Measurements from ENCODE around the gene TRIM59. TPM values are rescaled to one million over a fixed set of nuclear protein-coding genes. Genes with fewer than 3 reads are reported as not detected.

Gene TRIM59
- total RNA-seq, 1 experiment from 2014 or later: 5.1 TPM

GRCh38 chr3:160403028-160403545, 46.5 kb downstream of the TRIM59 start:
- peak; percentile 50 for DNase-seq (ENCODE audit: low spot score)

GRCh38 chr3:160402221-160403027, 47.2 kb downstream of the TRIM59 start:
- peak; percentile 36 for DNase-seq (ENCODE audit: low spot score)

GRCh38 chr3:160401291-160402095, 48.1 kb downstream of the TRIM59 start:
- peak; percentile 64 for DNase-seq (ENCODE audit: low spot score)

GRCh38 chr3:160400702-160401150, 48.9 kb downstream of the TRIM59 start:
- peak; percentile 48 for DNase-seq (ENCODE audit: low spot score)

- peak; percentile 65 for DNase-seq (ENCODE audit: low spot score)
Observed at GRCh38 chr3:160400030-160400701, 49.4 kb downstream of the TRIM59 start.

- DNase-seq (ENCODE audit: low spot score): peak; percentile 97
Observed at GRCh38 chr3:160399125-160400029, 50.2 kb downstream of the TRIM59 start, which contains the start of the genes IFT80 and SMC4. IFT80 (minus strand) TSS chr3:160399225; CDS start chr3:160384600, 14,625 bp downstream. SMC4 (plus strand) TSS chr3:160399650; CDS start chr3:160400827, 1,177 bp downstream.

- no peak for DNase-seq (ENCODE audit: low spot score)
Observed at GRCh38 chr3:160398820-160399124, 50.8 kb downstream of the TRIM59 start.

- no peak for DNase-seq (ENCODE audit: low spot score)
Observed at GRCh38 chr3:160395297-160395696, 54.3 kb downstream of the TRIM59 start.

GRCh38 chr3:160394009-160394392, 55.6 kb downstream of the TRIM59 start:
- DNase-seq (ENCODE audit: low spot score): no peak

GRCh38 chr3:160393346-160394008, 56.1 kb downstream of the TRIM59 start:
- no peak for DNase-seq (ENCODE audit: low spot score)

GRCh38 chr3:160392798-160393197, 56.8 kb downstream of the TRIM59 start:
- DNase-seq (ENCODE audit: low spot score): no peak

GRCh38 chr3:160390565-160391138, 58.9 kb downstream of the TRIM59 start:
- DNase-seq (ENCODE audit: low spot score): no peak

Small RNA genes within 50 kb of the gene (small RNA-seq; reads per million reads assigned to genes)
- 6.1 reads per million, percentile 85 among the genes with 10 or more reads in this experiment for gene MIR15B
- gene MIR16-2: 0.72 reads per million, percentile 10 among the genes with 10 or more reads in this experiment
- not detected for gene RNU7-136P

Other genes with a start within 250 kb of the TRIM59 start
- not detected in 2 replicates for gene C3orf80, start 224.4 kb downstream of the TRIM59 start, total RNA-seq (2014; rRNA removed; shearing (Covaris generic))
- 7.8 and 10.5 TPM in 2 replicates for gene IFT80, start 50.6 kb downstream of the TRIM59 start, total RNA-seq (2014; rRNA removed; shearing (Covaris generic))
- 70.2 and 87.6 TPM in 2 replicates for gene SMC4, start 50.1 kb downstream of the TRIM59 start, total RNA-seq (2014; rRNA removed; shearing (Covaris generic))
- 9.2 and 10.3 TPM in 2 replicates for gene KPNA4, start 115.8 kb upstream of the TRIM59 start, total RNA-seq (2014; rRNA removed; shearing (Covaris generic))
- 4.3 and 7.5 TPM in 2 replicates for gene ARL14, start 227.4 kb upstream of the TRIM59 start, total RNA-seq (2014; rRNA removed; shearing (Covaris generic))

Data from HT-29 (cell line).